BJ (cell line): ENCODE measurements around the gene SNRNP70. TPM values are rescaled to one million over a fixed set of nuclear protein-coding genes. Genes with fewer than 3 reads are reported as not detected.

ENCODE experiments used
- CTCF ChIA-PET: fragments of 350-600 bp; formaldehyde crosslinking; extraction: SDS; loops from one replicate; lab custom pipeline; 2021; ENCODE audit warnings: antibody characterized with exemption, inconsistent platforms; lab: Yijun Ruan, JAX
- POLR2A ChIA-PET: fragments of 300-600 bp; sonication (Branson Sonifier 250); formaldehyde crosslinking; extraction: SDS; loops from one replicate; lab custom pipeline; 2021; ENCODE audit warnings: antibody characterized with exemption; lab: Charles Lee
- DNase-seq: peaks from one replicate; pipeline ENCODE4 v3.0.0-alpha.2; 2011; ENCODE audit warnings: low read depth
- H3K27me3 ChIP-seq: 2 replicates; pipeline ENCODE4 v1.6.0; 2011; ENCODE audit warnings: low read length; ENCODE audit not compliant: control insufficient read depth, insufficient read depth
- H3K36me3 ChIP-seq: 2 replicates; pipeline ENCODE4 v1.5.1; 2011; ENCODE audit warnings: low read length; ENCODE audit not compliant: control insufficient read depth, insufficient read depth
- H3K4me3 ChIP-seq: 2 replicates; pipeline ENCODE4 v1.5.1; 2011; ENCODE audit warnings: low read depth, mild to moderate bottlenecking, control low read depth, low read length
- polyA plus RNA-seq: library from polyadenylated mRNA; depleted of rRNA; stranded (reverse); fragments of >200 nt; gene quantifications from 2 replicates; pipeline ENCODE4 v1.2.3, GENCODE V29; 2011
- TF ChIP-seq, protein P1 (sequence below): IDR thresholded peaks from 2 replicates; pipeline ENCODE4 v1.5.1; 2011; ENCODE audit warnings: low read depth, mild to moderate bottlenecking, control low read depth, inconsistent platforms, low read length, moderate library complexity; ENCODE audit not compliant: insufficient read depth

The SNRNP70 gene
- polyA plus RNA-seq, 1 experiment = 268 TPM

DNA sequence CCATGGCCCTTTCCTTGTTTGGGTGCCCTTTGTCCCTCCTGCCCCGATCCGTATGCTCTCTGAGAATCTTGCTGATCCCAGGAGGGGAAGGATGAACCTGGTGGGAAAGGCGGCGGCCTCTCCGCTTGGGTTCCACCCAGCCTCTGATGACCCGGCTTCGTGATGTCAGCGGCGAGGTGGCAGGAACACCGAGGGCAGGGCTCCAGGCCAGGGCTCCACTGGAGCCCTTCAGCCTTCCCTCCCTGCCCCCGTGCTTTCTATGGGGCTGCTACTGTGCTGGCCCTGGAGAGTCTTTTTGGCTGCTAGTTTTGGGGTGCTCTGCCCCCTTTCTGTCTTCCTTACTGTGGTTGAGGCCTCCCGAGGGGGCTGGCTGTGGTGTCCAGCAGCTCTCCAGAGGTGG lies 17.1 kb downstream of the SNRNP70 start:
- no peak for DNase-seq
- no peaks in the 10 kb centered on the region for H3K27me3 ChIP-seq
- TF ChIP-seq, protein P1, sequence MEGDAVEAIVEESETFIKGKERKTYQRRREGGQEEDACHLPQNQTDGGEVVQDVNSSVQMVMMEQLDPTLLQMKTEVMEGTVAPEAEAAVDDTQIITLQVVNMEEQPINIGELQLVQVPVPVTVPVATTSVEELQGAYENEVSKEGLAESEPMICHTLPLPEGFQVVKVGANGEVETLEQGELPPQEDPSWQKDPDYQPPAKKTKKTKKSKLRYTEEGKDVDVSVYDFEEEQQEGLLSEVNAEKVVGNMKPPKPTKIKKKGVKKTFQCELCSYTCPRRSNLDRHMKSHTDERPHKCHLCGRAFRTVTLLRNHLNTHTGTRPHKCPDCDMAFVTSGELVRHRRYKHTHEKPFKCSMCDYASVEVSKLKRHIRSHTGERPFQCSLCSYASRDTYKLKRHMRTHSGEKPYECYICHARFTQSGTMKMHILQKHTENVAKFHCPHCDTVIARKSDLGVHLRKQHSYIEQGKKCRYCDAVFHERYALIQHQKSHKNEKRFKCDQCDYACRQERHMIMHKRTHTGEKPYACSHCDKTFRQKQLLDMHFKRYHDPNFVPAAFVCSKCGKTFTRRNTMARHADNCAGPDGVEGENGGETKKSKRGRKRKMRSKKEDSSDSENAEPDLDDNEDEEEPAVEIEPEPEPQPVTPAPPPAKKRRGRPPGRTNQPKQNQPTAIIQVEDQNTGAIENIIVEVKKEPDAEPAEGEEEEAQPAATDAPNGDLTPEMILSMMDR = no peak
- POLR2A ChIA-PET = no interaction called here
- no peak overlapping the region for H3K4me3 ChIP-seq
- H3K36me3 ChIP-seq = peaks cover 63% of the 10 kb centered on the region
- CTCF ChIA-PET = no interaction called here

DNA sequence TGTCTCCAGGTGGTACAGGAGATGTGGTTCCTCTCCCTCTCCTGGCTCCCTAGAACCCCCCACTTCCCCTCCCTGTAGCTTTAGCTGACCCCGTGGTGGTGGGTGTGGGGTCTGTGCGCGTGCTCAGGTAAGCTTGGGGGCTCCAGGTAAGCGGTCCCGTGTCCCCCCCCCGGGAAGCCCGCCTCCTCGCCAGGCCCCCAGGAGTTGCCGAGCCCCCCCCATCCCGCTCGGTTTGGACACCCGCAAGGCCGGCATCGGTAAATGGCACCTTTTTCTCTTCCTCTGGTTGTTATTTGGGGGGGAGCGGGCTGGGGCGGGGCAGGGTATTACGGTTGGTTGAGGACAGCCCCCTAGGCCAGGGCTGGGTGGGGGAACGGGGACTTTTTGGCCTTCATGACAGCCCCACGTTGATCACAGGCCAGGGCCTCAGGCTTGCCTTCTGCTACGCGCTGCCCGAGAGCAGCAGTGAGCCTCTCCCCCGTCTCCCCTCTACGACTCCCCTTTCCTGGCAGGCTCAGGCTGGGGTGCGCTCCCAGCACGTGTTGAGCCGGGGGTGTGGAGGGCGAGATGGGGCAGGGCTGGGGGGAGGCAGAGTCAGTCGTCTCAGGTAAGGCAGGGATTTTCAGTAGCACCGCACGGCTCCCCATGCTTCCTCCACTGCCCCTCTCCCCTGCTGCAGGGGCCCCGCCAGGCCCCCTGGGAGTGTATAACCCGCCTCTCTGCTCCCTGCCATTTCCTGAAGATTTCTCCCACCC lies 18.3 kb downstream of the SNRNP70 start:
- POLR2A ChIA-PET = no interaction called here

DNA sequence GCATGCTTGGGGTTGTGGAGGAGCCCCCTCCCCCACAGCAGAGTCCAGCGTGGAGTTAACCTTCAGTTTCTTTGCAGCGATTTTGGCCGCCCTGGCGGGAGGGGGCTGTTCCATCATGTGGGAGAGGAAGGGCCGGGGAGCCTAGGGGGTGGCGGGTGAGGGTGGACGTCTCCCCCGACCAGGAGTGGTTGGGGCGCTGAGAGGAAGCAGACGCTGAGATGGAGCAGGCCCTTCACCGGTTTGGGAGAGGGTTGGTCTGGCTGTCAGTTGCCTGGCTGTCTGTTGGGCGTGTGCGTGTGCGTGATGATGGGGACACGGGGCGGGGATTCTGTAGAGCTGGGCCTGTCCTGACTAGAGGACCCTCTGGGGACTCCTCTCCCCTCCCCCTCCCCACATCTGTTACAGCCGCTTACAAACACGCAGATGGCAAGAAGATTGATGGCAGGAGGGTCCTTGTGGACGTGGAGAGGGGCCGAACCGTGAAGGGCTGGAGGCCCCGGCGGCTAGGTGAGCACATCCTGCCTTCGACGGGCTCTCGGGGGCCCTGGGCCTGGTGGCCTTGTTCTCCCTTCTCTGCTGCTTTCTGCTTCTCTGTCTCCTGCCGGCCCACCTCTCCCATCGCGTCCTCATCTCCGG lies 19.1 kb downstream of the SNRNP70 start:
- TF ChIP-seq, protein P1 = no peak
- POLR2A ChIA-PET = no interaction called here
- H3K4me3 ChIP-seq = no peak overlapping the region
- CTCF ChIA-PET = interaction anchor here (0.6 to 2.8 kb wide), 5 partner anchors 9 to 16 kb away, joined by 3 to 21 read pairs (median 3); partner anchors contain the start of gene LIN7B
- no peak for DNase-seq
- no peaks in the 10 kb centered on the region for H3K27me3 ChIP-seq
- peaks cover 61% of the 10 kb centered on the region for H3K36me3 ChIP-seq

More for the DNA sequence above, 18.3 kb downstream of the SNRNP70 start:
- CTCF ChIA-PET = interaction anchor here (0.6 to 1.4 kb wide), 3 partner anchors 10 to 23 kb away, joined by 3 read pairs; no protein-coding TSS in a partner anchor
- TF ChIP-seq, protein P1 = no peak
- Histone ChIP-seq H3K27me3 (no peaks in the 10 kb centered on the region), H3K36me3 (peaks cover 63% of the 10 kb centered on the region), H3K4me3 (no peak overlapping the region)
- no peak for DNase-seq

DNA sequence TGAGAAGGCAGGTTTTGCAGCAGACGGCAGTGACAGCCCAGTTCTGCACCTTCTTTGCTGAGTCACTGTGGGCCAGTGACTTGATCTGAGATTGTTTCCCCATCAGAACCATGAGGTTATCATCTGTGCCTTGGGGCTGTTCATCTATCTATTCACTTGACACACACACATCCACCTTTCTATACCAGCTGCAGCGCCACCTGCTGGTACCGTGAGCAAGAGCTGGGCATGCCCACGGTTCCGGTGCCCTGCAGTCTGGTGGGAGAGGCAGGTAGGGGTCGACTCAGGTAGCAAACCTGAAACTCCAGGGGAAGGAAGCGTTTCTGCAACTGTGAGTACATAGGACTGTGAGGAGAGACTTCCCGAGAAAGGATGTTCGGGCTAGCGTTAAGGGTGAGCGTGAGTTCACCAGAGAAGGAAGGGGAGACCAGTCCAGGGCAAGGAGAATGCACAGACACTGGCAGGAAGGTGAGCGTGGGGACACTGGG lies 21.4 kb downstream of the SNRNP70 start:
- POLR2A ChIA-PET = no interaction called here

More for the DNA sequence above, 21.4 kb downstream of the SNRNP70 start:
- H3K36me3 ChIP-seq = peaks cover 46% of the 10 kb centered on the region
- no peak for DNase-seq
- TF ChIP-seq, protein P1 = peak; percentile 86
- H3K27me3 ChIP-seq = no peaks in the 10 kb centered on the region
- CTCF ChIA-PET = interaction anchor here (0.7 to 2.8 kb wide), 13 partner anchors 7 to 102 kb away, joined by 3 to 21 read pairs (median 5); partner anchors contain the start of gene LIN7B
- no peak overlapping the region for H3K4me3 ChIP-seq
